DLD1 (cell line): Measurements from ENCODE around the gene MANF.

Experiments used
- in situ Hi-C: cut with HindIII; loops from 2 replicates; pipeline ENCODE4 v1.10.0; 2017; ENCODE audit warnings: low sequenced_read_pairs

The MANF gene

DNA sequence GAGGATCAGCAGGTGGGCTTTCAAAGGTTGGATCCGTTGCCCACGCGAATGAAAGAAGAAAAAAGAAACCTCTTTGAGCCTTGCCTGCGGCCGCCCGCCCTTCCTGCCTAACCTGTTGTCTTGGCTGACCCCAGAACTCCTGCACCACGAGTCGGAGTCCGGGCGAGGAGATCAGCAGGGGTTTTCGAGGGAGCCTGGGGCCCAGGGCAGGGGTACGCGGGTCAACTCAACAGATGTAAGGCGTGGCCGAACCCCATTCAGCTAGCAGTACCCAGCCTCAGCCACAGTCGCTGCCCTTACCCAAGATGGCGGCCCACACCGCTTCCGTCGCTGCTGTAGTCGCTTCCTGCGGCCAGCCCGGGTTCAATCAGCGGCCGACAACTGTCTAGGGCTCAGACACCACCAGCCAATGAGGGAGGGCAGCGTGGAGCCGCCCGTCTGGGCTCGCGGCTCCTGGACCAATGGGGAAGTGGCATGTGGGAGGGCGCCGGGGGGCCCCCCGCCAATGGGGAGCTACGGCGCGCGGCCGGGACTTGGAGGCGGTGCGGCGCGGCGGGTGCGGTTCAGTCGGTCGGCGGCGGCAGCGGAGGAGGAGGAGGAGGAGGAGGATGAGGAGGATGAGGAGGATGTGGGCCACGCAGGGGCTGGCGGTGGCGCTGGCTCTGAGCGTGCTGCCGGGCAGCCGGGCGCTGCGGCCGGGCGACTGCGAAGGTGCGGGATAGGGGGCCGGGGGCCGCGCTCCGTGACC lies at the start of gene MANF:
MANF (plus strand) TSS at position 566 of the 748 bp plus-strand sequence; CDS start at position 618, 52 bp downstream.
- in situ Hi-C loops = loop anchor here (25.0 kb wide), 1 partner anchor 1048 kb away; the partner anchor contains the start of genes RASSF1, TUSC2 and ZMYND10

DNA sequence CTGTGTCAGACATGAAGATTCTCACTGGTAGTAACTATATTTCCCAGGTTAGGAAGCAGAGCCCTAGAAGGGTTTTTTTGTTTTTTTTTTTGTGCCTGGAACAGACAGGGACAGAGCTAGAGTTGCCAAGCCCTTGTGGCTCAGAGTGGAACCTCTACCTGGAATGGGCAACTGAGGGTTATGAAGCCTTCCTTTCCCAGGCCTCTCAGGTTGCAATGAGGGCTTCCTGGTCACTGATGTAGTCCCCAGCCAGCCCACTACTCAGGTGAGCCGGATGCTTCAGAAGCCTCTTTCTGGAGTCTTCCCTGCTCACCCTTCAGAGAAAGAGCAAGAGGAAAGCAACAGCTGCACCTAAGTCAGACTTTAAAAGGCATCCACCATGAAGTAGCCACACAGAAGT lies 48.8 kb upstream of the MANF start:
- in situ Hi-C loops = no loop called here

DNA sequence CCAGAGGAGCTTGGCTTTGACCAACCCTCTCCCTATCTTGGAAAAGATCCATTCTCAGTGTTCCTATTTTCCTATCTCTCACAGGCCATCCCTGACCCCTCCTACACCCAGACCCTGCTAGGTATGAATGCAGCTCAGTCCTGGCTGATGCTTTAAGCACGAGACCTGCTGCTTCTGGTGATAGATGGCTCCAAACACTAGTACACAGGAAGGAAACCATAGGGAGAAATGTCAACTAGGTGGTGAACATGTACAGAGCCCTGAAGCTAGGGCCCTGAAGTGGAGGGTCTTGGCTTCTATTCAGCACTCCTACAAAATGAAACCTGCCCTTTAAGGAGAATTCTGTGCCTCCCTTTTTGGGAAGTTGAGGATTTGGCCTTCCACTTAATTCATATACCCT lies 47.4 kb upstream of the MANF start:
- in situ Hi-C loops = no loop called here

DNA sequence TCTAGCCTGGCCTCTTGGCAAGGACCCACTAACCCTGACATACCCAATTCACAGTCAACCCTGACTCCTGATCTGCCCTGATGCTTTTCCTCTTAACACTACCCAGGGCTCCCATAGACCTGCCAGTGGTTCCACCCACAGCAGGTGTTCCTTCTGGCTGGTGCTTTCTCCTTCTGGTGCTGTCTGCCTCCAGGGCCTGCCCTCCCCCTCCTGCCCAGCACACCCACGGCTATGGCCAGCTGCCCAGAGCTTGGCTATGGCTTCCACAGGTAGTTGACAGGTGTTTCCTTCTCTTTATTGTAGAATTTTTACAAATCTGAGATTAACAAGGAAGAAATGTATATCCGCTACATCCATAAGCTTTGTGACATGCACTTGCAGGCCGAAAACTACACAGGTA lies 46.5 kb upstream of the MANF start:
- in situ Hi-C loops = no loop called here

DNA sequence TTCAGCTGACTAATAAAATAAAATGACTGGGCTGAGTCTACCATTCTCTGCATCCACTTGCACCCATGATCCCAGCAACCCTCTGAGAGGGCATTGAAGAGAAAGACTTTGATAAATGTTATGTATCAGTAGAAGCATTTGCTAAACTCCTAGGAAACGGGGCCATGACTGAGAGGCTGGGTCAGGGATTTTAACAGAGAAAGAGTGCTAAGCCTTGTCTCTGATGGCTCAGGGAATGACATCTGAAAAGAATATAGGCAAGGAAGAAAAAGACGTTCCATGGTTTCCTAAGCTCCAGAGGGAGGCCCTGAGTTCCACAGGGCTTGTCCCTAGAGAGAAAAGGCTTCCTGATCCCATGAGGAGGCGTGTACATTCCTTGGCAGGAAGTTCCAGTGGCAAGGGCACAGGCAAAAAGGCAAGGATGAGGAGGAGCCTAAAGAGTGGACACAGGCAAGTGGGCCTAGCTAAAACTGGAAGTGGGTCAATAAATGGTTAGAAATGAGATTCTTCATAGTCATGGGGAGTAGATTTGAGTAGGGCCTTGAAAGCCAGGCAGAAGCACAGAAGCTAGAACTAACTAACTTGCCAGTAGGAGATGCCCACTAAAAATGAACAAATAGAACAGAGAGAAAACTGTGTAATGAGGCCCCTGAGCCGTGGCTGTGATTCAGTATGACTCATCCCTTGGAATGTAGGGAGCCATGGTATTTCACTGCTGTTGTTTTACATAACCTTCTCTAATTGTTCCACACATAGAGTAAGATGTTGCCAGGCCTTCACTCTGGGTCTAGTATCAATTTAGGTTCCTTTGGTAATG lies 44.9 kb upstream of the MANF start:
- in situ Hi-C loops = no loop called here

DNA sequence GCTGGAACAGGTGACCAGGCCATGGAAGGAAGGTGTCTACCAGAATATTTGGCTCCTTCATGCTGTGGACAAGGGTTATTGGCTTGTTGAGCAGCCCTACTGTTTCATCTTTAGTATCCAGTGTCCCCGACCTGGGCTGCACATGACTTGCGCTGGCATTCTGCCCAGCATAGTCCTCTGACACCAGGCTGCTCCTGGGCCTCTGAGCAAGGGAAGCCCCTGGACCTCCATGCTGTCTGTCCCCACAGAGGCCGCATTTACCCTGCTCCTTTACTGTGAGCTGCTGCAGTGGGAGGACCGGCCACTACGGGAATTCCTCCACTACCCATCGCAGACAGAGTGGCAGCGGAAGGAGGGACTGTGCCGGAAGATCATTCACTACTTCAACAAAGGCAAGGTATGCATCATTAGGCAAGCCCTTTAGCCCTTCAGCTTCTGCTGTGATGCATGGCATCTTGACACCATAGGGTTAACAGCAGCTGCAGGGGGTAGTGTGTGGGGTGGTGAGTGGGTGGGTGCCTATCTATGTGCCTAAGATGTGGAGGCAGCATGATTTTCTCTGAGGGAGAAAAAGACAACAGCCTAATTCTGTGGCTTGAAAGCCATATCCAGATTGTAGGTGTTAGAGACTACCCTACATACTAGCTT lies 44.0 kb upstream of the MANF start:
- in situ Hi-C loops = no loop called here

DNA sequence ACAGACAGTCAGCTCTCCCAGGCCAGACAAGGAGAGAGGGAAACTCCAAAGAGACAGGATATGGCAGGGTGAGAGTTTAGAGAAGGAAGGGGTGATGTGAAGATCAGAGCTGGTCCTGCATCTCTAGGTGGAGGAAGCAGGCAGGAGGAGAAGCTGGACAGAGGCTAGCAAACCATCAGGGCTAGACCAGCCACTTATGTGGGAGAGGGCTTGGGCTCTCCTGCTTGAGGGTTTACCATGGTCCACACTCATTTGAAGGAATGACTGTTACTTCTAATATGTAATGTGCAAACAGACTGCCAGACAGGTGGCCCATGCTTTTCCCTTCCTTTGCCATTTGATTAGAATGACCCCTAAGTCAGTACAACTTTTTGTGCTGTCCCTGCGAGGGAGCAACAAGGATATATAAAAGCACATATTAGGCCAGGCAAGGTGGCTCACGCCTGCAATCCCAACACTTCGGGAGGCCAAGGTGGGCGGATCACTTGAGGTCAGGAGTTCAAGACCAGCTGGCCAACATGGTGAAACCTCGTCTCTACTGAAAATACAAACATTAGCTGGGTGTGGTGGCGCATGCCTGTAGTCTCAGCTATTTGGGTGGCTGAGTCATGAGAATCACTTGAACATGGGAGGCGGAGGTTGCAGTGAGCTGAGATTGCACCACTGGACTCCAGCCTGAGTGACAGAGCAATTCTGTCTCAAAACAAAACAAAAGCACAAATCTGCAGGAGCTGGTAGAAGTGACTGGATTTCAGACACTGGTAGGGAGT lies 41.0 kb upstream of the MANF start:
- in situ Hi-C loops = no loop called here

DNA sequence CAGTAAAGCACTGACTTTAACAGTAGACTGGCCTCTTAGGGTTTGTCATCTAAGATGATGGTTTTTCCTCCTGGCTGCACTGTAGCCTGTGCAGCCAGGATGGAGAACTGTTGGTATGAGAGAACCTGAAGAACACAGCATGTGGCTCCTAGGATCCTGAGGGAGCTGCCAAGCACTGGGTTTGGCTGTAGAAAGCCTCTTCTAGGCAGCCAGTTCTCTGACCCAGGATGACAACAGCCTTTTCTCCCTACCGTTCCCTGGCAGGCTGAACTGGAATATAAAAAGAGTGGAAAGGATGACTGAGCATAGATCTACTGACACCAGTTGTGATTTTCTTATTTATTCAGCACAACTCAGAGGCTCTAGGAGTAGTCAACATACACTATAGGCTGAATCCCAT lies 34.3 kb upstream of the MANF start:
- in situ Hi-C loops = loop anchor here (25.0 kb wide), 1 partner anchor 238 kb away; no protein-coding TSS in a partner anchor

DNA sequence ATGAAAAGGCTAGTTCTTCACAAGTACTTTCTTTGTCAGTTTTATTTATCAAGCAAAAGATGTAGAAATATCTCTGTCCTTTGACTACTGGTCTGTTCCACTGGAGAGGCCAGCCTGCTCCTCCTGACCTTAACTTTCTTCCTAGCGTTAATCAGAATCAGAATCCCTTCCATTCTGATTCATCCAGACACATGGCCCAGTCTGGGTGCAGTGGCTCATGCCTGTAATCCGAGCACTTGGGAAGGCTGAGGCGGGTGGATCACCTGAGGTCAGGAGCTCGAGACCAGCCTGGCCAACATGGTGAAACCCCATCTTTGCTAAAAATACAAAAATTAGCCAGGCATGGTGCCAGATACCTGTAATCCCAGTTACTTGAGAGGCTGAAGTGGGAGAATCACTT lies 32.0 kb upstream of the MANF start:
- in situ Hi-C loops = loop anchor here (25.0 kb wide), 1 partner anchor 241 kb away; no protein-coding TSS in a partner anchor

DNA sequence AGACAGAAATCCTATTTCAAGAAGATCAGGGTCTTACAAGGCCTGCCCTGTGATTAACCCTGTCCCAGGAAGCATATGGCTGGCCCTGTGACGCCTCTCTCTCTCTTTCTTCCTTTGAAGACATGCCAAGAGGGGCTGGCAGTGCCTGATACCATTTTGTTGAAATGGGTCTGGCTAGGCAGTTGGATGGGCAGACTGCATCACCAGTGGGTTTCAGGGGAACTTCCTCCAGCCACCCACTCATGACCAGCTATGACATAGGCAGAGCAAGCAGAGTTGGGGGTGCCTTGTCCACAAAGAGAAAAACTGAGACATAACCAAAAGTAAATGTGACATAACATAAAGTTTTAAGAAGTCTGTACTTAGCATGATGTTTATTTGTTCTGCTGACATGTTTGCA lies 31.4 kb upstream of the MANF start:
- in situ Hi-C loops = loop anchor here (25.0 kb wide), 1 partner anchor 241 kb away; no protein-coding TSS in a partner anchor

DNA sequence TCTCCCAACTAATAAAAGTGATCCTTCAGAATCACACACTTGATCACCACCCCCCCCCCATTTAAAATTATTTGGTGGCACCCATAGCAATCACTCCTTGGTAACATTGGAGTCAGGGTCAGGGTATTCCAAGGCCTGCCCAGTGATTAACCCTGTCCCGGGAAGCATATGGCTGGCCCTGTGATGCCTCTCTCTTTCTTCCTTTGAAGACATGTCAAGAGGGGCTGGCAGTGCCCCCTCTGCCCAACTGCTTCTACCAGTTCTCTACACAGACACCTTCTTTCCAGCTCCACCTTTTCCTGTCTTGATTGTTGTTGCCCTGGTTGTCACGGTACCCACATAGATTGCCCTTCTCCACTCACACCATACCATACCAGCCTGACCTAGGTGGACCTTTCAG lies 30.9 kb upstream of the MANF start:
- in situ Hi-C loops = loop anchor here (25.0 kb wide), 1 partner anchor 242 kb away; no protein-coding TSS in a partner anchor

DNA sequence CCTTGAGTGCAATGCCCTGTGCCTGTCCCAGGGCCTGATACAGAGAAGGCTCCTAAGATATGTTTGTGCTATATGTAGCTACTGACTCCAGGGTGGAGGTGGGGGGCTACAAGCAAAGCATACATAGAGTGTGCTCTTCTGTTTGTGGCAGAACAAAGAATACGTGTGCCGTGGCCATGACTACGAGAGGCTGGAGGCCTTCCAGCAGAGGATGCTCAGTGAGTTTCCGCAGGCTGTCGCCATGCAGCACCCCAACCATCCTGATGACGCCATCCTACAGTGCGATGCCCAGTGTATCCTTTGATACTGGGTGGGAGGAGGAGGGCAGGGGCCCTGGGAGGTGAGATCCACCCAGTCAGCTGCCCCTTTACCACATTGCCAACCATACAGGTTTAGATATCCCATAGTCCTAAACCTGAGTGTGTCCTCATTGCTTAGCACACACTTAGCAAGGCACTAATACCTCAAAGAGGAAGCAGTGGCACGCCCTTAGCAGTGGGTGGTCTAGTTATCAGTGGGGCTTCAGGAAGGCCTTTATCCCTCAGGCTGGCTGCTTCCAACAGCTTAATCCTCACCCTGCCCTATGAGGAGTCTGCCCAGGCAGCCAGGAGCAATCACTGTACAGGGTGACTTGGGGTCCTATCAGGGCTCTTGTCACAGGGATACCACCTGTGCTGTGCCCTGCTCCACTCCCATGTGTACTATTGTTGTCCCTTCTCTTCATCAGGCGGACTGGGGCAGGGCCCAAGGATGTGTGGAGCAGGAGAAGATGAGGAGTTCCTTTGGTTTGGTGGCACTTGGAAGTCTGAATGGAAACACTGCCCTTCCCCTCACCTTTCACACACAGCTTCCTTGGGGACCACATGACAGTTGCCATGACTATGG lies 30.1 kb upstream of the MANF start:
- in situ Hi-C loops = loop anchor here (25.0 kb wide), 1 partner anchor 243 kb away; no protein-coding TSS in a partner anchor

DNA sequence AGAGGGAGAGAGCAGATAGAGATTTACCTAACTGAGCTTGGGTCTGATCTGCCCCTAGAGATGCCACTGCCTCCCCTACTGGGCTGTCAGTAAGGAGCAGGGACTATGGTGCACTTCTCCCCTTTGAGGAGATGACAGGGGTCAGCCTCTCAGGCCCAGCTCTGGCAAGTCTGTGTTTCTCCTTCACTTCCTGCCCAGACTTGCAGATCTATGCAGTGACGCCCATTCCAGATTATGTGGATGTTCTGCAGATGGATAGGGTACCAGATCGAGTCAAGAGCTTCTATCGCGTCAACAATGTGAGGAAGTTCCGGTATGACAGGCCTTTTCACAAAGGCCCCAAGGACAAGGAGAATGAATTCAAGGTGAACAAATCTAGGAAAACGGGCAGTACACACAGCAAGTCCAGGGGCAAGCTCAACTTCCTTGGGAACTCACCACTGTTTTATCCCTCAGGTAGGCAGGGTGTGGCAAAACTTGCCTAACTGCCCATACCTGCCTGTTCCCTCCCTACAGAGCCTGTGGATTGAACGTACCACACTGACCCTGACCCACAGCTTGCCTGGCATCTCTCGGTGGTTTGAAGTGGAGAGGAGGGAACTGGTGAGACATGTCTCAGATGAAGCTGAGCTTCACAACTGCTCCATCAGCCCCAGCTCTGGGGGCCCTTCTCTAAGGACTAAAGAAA lies 29.1 kb upstream of the MANF start:
- in situ Hi-C loops = loop anchor here (25.0 kb wide), 1 partner anchor 244 kb away; no protein-coding TSS in a partner anchor

DNA sequence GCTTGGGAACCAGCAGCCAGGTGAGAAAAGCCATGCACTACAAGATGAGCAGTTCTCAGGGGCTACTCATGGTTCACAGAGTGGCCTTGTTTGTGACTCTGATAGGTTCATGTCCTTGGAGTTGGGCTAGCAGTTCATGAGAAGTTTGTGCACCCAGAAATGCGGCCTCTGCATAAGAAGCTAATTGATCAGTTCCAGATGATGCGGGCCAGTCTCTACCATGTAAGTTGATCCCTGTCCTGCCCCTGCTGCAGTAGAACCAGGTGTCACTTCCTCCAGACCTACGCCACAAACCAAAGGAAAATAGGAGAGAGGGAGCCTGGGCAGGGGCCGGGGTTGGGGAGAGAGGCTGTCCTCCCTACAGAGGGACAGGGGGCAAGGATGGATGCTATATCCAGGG lies 27.2 kb upstream of the MANF start:
- in situ Hi-C loops = loop anchor here (25.0 kb wide), 1 partner anchor 246 kb away; no protein-coding TSS in a partner anchor

DNA sequence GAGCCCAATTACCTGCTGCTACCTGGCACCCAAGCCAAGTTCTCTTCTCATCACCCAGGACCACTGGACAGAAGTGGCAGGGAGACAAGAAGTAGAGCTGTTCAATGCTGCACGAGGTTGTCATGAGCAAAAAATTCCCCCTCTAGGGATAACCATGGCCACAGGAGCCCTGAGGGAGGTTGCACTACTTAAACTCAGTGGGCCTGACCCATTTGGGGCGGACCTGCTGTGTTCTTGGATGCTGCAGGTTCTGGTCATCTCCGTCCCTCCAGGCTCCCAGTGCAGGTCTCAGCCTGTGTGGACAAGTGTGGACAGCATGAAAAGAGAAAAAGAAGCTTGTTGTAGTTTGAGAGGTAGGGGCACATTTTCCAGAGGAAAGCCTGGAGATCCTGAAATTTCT lies 26.1 kb upstream of the MANF start:
- in situ Hi-C loops = loop anchor here (25.0 kb wide), 1 partner anchor 247 kb away; no protein-coding TSS in a partner anchor

DNA sequence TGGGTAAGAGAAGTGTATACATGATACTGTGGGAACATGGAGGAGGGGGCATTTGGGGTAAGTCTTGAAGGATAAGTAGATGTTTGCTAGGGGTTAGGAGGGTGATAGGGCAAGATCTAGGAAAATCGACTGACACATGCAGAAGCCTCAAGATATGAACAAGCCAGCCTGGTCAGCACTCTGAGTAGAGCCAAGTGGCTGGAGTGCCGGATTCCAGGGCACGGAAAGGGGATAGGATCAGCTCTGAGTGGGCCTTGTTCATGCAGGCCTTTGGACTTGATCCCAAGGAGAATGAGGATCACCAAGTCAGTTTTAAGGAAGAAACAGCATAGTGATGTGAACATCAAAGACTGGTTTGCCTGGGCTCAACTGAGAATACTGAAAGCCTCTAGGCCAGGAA lies 24.3 kb upstream of the MANF start:
- in situ Hi-C loops = loop anchor here (25.0 kb wide), 1 partner anchor 249 kb away; no protein-coding TSS in a partner anchor

DNA sequence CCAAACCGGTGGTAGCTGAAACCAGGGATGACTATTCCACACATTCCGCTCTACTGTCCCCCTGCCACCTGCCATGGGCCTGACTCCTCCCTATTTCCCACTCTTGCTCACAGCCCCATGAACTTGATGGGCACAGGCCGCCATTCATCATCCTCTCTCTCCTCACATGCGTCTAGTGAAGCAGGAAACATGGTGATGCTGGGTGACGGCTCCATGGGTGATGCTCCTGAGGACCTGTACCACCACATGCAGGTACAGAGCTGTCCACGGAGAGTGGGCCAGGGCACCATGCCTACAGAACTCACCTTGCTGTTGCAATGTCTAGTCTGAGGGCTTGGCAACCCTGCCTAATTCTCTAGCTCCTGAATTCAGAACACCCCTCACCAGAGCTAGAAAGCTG lies 23.3 kb upstream of the MANF start:
- in situ Hi-C loops = loop anchor here (25.0 kb wide), 1 partner anchor 249 kb away; no protein-coding TSS in a partner anchor

DNA sequence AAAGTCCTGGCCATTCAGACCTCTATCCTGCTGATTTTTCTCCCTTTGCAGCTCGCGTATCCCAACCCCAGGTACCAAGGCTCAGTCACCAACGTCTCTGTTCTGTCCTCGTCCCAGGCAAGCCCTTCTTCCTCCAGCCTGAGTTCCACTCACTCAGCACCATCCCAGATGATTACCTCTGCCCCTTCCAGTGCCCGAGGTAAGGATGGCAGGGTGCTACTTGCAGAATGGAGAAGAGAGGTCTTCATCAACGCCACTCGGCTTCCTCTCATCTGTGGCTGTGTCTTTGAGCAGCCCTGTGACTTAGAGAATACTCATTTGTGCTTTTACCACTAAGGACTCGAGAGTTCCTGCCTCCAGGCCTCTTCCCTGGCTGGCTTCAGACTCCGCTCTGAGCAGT lies 22.6 kb upstream of the MANF start:
- in situ Hi-C loops = loop anchor here (25.0 kb wide), 1 partner anchor 250 kb away; no protein-coding TSS in a partner anchor
